Activated CD4-positive, alpha-beta T cell treated with anti-CD3 and anti-CD28 coated beads for 36 hours (primary cell): ENCODE results near the gene S100A13. TPM values are rescaled to one million over a fixed set of nuclear protein-coding genes. Genes with fewer than 3 reads are reported as not detected.
"Not testable (repeated sequence)": the region's sequence is repeated elsewhere in the genome, so short reads cannot be mapped to it uniquely, and the experiment has no call there.

Source experiments
- ATAC-seq: fragments of 200-7000 bp; cut with Tn5 transposase; one replicate; pipeline ENCODE4 v1.10.0; 2021; ENCODE audit warnings: mild to moderate bottlenecking, moderate library complexity
- CTCF ChIA-PET: fragments of 350-600 bp; sonication (Branson Sonifier 250); formaldehyde crosslinking; loops from one replicate; lab custom pipeline; 2021; ENCODE audit warnings: antibody characterized with exemption; lab: Charles Lee
- POLR2A ChIA-PET: fragments of 350-600 bp; sonication (Branson Sonifier 250); formaldehyde crosslinking; loops from one replicate; lab custom pipeline; 2021; ENCODE audit warnings: antibody characterized with exemption, inconsistent platforms; lab: Charles Lee
- DNase-seq: peaks from one replicate; pipeline ENCODE4 v3.0.0-alpha.2; 2020
- H3K27ac Mint-ChIP-seq: one replicate; pipeline ENCODE4 v1.8.0; 2021; ENCODE audit warnings: mixed read lengths
- H3K27me3 Mint-ChIP-seq: one replicate; pipeline ENCODE4 v1.8.0; 2021; ENCODE audit warnings: mixed read lengths
- H3K36me3 Mint-ChIP-seq: one replicate; pipeline ENCODE4 v1.8.0; 2021; ENCODE audit warnings: low read depth, mixed read lengths
- H3K4me1 Mint-ChIP-seq: one replicate; pipeline ENCODE4 v1.8.0; 2021; ENCODE audit warnings: mixed read lengths
- H3K4me3 Mint-ChIP-seq: one replicate; pipeline ENCODE4 v1.8.0; 2021; ENCODE audit warnings: mild to moderate bottlenecking, moderate library complexity, mixed read lengths
- H3K9me3 Mint-ChIP-seq: one replicate; pipeline ENCODE4 v1.8.0; 2021; ENCODE audit warnings: low read depth, mixed read lengths
- intact Hi-C, 2 experiments: fragments of 100-400 bp; cut with DNase I in 1 of 2; cut with micrococcal nuclease in 1 of 2; formaldehyde crosslinking; loops; one replicate each; pipeline versions ENCODE4 v1.14.2 to v1.15.1; 2022 to 2024; cut with DNase I, micrococcal nuclease
- total RNA-seq, 2 experiments: library from RNA; stranded (reverse); gene quantifications; one replicate each; pipeline ENCODE4 v1.2.3, GENCODE V29; 2021

S100A13 gene
- total RNA-seq, 2 experiments from 2014 or later = 5.4 TPM

DNA sequence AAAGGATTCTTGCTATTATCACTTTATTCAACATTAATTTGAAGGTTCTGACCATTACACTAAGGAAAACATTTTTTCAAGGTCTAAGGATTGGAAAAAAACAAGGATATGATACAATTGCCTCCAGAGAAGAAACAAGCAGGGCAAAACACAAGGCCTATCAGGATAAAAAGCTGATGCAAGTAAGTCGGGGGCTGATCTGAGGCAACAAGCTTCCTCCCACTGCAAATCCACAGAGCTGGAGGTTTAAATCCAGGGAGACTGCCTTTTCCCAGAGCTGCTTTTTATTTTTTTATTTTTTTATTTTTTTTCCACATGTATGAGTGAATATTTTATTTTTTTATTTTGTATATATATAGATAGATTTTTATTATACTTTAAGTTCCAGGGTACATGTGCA lies 42.3 kb downstream of the S100A13 start:
- ChIA-PET CTCF (interaction anchor here (0.8 to 1.5 kb wide), 4 partner anchors 14 to 167 kb away, joined by 3 to 4 read pairs (median 4); no protein-coding TSS in a partner anchor), POLR2A (no interaction called here)
- no peak for ATAC-seq
- no peaks in the 10 kb centered on the region for H3K36me3 Mint-ChIP-seq
- no peaks in the 10 kb centered on the region for H3K4me1 Mint-ChIP-seq
- H3K9me3 Mint-ChIP-seq = no peaks in the 10 kb centered on the region
- intact Hi-C loops = no loop called here
- H3K27ac Mint-ChIP-seq = no peak overlapping the region
- no peak overlapping the region for H3K4me3 Mint-ChIP-seq
- no peak for DNase-seq
- H3K27me3 Mint-ChIP-seq = peaks cover 9% of the 10 kb centered on the region

DNA sequence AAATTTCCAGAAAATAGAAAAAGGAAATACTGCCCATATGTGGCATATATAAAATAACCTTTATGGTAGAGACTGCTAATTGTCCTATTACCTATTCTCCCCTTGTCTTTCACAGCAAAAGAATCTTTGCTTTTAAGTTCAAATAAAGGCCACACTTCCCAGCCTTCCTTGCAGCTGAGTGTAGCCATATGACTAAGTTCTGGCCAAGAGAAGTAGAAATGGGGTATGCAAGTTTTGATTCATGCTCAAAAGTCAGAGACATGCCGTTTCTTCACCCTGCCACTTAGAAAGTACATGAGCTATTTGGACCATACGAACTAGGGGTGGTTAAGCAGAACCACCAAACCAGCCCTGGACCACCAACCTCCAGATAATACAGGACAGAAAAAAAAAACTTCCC lies 43.3 kb downstream of the S100A13 start:
- Mint-ChIP-seq H3K4me1 (no peaks in the 10 kb centered on the region), H3K36me3 (no peaks in the 10 kb centered on the region), H3K27ac (no peak overlapping the region), H3K9me3 (no peaks in the 10 kb centered on the region), H3K4me3 (no peak overlapping the region), H3K27me3 (peaks cover 13% of the 10 kb centered on the region)
- DNase-seq (no peak), ATAC-seq (no peak)
- ChIA-PET CTCF (interaction anchor here (1.2 to 1.5 kb wide), 2 partner anchors 52 to 168 kb away, joined by 4 read pairs; no protein-coding TSS in a partner anchor), POLR2A (no interaction called here)
- intact Hi-C loops = no loop called here

GRCh38 chr1:153583514-153583913 lies 43.8 kb downstream of the S100A13 start:
- H3K27me3 Mint-ChIP-seq = peaks cover 18% of the 10 kb centered on the region
- H3K36me3 Mint-ChIP-seq, H3K4me3 Mint-ChIP-seq, POLR2A ChIA-PET, ATAC-seq, CTCF ChIA-PET, DNase-seq, H3K27ac Mint-ChIP-seq, H3K9me3 Mint-ChIP-seq, H3K4me1 Mint-ChIP-seq, intact Hi-C loops: not testable (repeated sequence)

- H3K4me1 Mint-ChIP-seq, ATAC-seq, H3K27ac Mint-ChIP-seq, H3K4me3 Mint-ChIP-seq, H3K36me3 Mint-ChIP-seq, intact Hi-C loops, H3K9me3 Mint-ChIP-seq, POLR2A ChIA-PET, DNase-seq: not testable (repeated sequence)
- CTCF ChIA-PET = interaction anchor here (1.0 kb wide), 1 partner anchor 89 kb away, joined by 3 read pairs; no protein-coding TSS in a partner anchor
- peaks cover 25% of the 10 kb centered on the region for H3K27me3 Mint-ChIP-seq
These were observed 44.5 kb downstream of the S100A13 start for GRCh38 chr1:153582836-153583235.

- no peak overlapping the region for H3K4me3 Mint-ChIP-seq
- H3K36me3 Mint-ChIP-seq = no peaks in the 10 kb centered on the region
- H3K27ac Mint-ChIP-seq = no peak overlapping the region
- intact Hi-C loops = loop anchor here in 1 of 2 experiments (10.0 kb wide), 1 partner anchor 386 kb away; the partner anchor contains the start of genes CREB3L4 and SLC39A1
- H3K4me1 Mint-ChIP-seq = no peaks in the 10 kb centered on the region
- no peak for ATAC-seq
- DNase-seq = no peak
- H3K9me3 Mint-ChIP-seq = no peaks in the 10 kb centered on the region
- ChIA-PET POLR2A (no interaction called here), CTCF (interaction anchor here (2.2 kb wide), 1 partner anchor 39 kb away, joined by 8 read pairs; no protein-coding TSS in a partner anchor)
- peaks cover 20% of the 10 kb centered on the region for H3K27me3 Mint-ChIP-seq
These were observed 48.4 kb downstream of the S100A13 start for GRCh38 chr1:153578936-153579335.

- H3K36me3 Mint-ChIP-seq = no peaks in the 10 kb centered on the region
- peaks cover under 1% of the 10 kb centered on the region for H3K4me1 Mint-ChIP-seq
- CTCF ChIA-PET = interaction anchor here (1.2 to 2.2 kb wide), 3 partner anchors 36 to 45 kb away, joined by 4 to 8 read pairs (median 4); no protein-coding TSS in a partner anchor
- no peak overlapping the region for H3K27ac Mint-ChIP-seq
- POLR2A ChIA-PET = no interaction called here
- no peak for DNase-seq
- H3K4me3 Mint-ChIP-seq = no peak overlapping the region
- H3K27me3 Mint-ChIP-seq = peaks cover 20% of the 10 kb centered on the region
- no peaks in the 10 kb centered on the region for H3K9me3 Mint-ChIP-seq
- no peak for ATAC-seq
- intact Hi-C loops = loop anchor here in 1 of 2 experiments (10.0 kb wide), 1 partner anchor 386 kb away; the partner anchor contains the start of genes CREB3L4 and SLC39A1
These were observed 48.8 kb downstream of the S100A13 start for GRCh38 chr1:153578490-153578889.

GRCh38 chr1:153577624-153578051 lies 49.7 kb downstream of the S100A13 start:
- Mint-ChIP-seq H3K27me3 (peaks cover 20% of the 10 kb centered on the region), H3K4me3 (no peak overlapping the region), H3K4me1 (peaks cover 9% of the 10 kb centered on the region), H3K9me3 (no peaks in the 10 kb centered on the region), H3K27ac (no peak overlapping the region), H3K36me3 (no peaks in the 10 kb centered on the region)
- intact Hi-C loops = loop anchor here in 1 of 2 experiments (10.0 kb wide), 1 partner anchor 387 kb away; the partner anchor contains the start of genes CREB3L4 and SLC39A1
- ChIA-PET CTCF (interaction anchor here (0.6 to 2.2 kb wide), 9 partner anchors 8 to 406 kb away, joined by 3 to 8 read pairs (median 3); partner anchors contain the start of genes CHTOP and S100A14), POLR2A (no interaction called here)
- DNase-seq (no peak), ATAC-seq (no peak)

- Mint-ChIP-seq H3K4me3 (no peak overlapping the region), H3K36me3 (no peaks in the 10 kb centered on the region), H3K27me3 (peaks cover 20% of the 10 kb centered on the region), H3K27ac (no peak overlapping the region), H3K4me1 (peaks cover 14% of the 10 kb centered on the region), H3K9me3 (no peaks in the 10 kb centered on the region)
- ChIA-PET POLR2A (interaction anchor here (1.1 kb wide), 1 partner anchor 11 kb away, joined by 3 read pairs; no protein-coding TSS in a partner anchor), CTCF (interaction anchor here (0.6 to 2.2 kb wide), 8 partner anchors 9 to 407 kb away, joined by 3 to 8 read pairs (median 3); partner anchors contain the start of gene CHTOP)
- no peak for ATAC-seq
- intact Hi-C loops = loop anchor here in 1 of 2 experiments (10.0 kb wide), 1 partner anchor 388 kb away; the partner anchor contains the start of genes CREB3L4 and SLC39A1
- DNase-seq = no peak
These were observed 50.2 kb downstream of the S100A13 start for GRCh38 chr1:153577138-153577537.

DNA sequence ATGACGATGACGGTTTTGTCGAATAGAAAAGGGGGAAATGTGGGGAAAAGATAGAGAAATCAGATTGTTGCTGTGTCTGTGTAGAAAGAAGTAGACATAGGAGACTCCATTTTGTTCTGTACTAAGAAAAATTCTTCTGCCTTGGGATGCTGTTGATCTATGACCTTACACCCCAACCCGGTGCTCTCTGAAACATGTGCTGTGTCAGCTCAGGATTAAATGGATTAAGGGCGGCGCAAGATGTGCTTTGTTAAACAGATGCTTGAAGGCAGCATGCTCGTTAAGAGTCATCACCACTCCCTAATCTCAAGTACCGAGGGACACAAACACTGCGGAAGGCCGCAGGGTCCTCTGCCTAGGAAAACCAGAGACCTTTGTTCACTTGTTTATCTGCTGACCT lies 51.8 kb downstream of the S100A13 start:
- Mint-ChIP-seq H3K4me1 (peaks cover 26% of the 10 kb centered on the region), H3K27me3 (peaks cover 20% of the 10 kb centered on the region)
- CTCF ChIA-PET, ATAC-seq, DNase-seq, H3K4me3 Mint-ChIP-seq, H3K27ac Mint-ChIP-seq, H3K9me3 Mint-ChIP-seq, H3K36me3 Mint-ChIP-seq: not testable (repeated sequence)
- intact Hi-C loops = loop anchor here in 1 of 2 experiments (10.0 kb wide), 1 partner anchor 389 kb away; the partner anchor contains the start of genes CREB3L4 and SLC39A1
- POLR2A ChIA-PET = interaction anchor here (0.9 kb wide), 1 partner anchor 8 kb away, joined by 3 read pairs; no protein-coding TSS in a partner anchor

DNA sequence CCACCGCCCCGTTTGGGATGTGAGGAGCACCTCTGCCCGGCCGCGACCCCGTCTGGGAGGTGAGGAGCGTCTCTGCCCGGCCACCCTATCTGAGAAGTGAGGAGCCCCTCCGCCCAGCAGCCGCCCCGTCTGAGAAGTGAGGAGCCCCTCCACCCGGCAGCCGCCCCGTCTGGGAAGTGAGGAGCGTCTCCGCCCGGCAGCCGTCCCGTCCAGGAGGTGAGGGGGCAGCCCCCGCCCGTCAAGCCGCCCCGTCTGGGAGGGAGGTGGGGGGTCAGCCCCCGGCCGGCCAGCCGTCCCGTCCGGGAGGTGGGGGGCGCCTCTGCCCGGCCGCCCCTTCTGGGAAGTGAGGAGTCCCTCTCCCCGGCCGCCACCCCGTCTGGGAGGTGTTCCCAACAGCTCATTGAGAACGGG lies 52.2 kb downstream of the S100A13 start:
- POLR2A ChIA-PET, H3K9me3 Mint-ChIP-seq, DNase-seq, H3K36me3 Mint-ChIP-seq, ATAC-seq, CTCF ChIA-PET, H3K27ac Mint-ChIP-seq, H3K4me3 Mint-ChIP-seq: not testable (repeated sequence)
- peaks cover 20% of the 10 kb centered on the region for H3K27me3 Mint-ChIP-seq
- peaks cover 27% of the 10 kb centered on the region for H3K4me1 Mint-ChIP-seq
- intact Hi-C loops = loop anchor here in 1 of 2 experiments (10.0 kb wide), 1 partner anchor 390 kb away; the partner anchor contains the start of genes CREB3L4 and SLC39A1

GRCh38 chr1:153573351-153573750 lies 54.0 kb downstream of the S100A13 start:
- POLR2A ChIA-PET = interaction anchor here (1.2 to 1.4 kb wide), 4 partner anchors 28 to 61 kb away, joined by 3 to 10 read pairs (median 7); partner anchors contain the start of genes CHTOP and S100A4
- H3K4me1 Mint-ChIP-seq = peaks cover 40% of the 10 kb centered on the region
- intact Hi-C loops = loop anchor here (1.0 to 10.0 kb wide), 3 partner anchors 24 to 391 kb away; partner anchors contain the start of genes CREB3L4 (in 1 of the 2), ILF2 (in 1 of the 2) and SLC39A1 (in 1 of the 2)
- CTCF ChIA-PET = interaction anchor here (0.8 to 6.3 kb wide), 14 partner anchors 8 to 312 kb away, joined by 3 to 97 read pairs (median 7); partner anchors contain the start of genes CHTOP, ILF2, S100A13 and S100A4
- H3K9me3 Mint-ChIP-seq = no peaks in the 10 kb centered on the region
- no peaks in the 10 kb centered on the region for H3K36me3 Mint-ChIP-seq
- DNase-seq (no peak), ATAC-seq (no peak)
- no peak overlapping the region for H3K4me3 Mint-ChIP-seq
- H3K27me3 Mint-ChIP-seq = peaks cover 9% of the 10 kb centered on the region
- peak overlapping the region; percentile 83 for H3K27ac Mint-ChIP-seq
